Activated CD4-positive, alpha-beta T cell treated with anti-CD3 and anti-CD28 coated beads for 24 hours (primary cell): ENCODE measurements around the gene DCDC1.

ENCODE experiments used
- DNase-seq, 2 donors: peaks; one replicate each; pipeline ENCODE4 v3.0.0-alpha.2; 2020; ENCODE audit warnings: low read depth in 2 of 2

The DCDC1 gene

DNA sequence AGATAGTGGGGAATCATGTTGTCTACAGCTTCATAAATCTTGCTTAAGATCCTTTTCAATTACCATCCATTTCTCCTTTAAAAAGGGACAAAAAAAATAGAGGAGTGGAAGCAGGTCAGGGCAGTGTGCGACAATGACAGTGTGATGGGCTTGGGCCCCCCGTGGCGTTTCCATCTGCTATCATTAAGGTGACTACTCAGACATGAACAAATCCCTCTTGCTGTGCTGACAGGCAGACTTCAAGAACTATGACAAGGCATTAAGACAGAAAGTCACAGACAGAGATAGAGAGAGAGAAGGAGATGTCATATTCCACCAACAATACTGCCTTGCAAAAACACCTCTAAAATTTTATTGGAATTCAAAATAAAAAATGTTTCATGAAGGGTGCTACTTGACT lies 263.2 kb downstream of the DCDC1 start:
- DNase-seq, result no peak

DNA sequence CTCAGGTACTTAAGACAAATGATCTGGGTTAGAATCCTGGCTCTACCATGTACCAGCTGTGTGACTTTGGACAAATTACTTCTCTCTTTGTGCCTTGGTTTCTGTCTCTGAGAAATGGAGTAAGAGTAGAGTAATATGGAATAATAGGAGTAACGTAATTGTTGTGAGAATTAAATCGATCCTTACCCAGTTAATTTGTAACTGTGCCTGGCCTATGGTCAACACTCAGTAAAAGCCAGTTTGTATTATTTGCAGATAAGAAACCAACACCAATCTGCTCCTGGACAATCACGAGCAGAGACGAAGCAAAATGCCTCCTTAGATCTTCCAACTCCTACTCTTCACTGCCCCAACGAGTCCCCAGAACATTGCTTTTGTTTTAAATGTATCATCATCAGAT lies 266.7 kb downstream of the DCDC1 start:
- no peak for DNase-seq

DNA sequence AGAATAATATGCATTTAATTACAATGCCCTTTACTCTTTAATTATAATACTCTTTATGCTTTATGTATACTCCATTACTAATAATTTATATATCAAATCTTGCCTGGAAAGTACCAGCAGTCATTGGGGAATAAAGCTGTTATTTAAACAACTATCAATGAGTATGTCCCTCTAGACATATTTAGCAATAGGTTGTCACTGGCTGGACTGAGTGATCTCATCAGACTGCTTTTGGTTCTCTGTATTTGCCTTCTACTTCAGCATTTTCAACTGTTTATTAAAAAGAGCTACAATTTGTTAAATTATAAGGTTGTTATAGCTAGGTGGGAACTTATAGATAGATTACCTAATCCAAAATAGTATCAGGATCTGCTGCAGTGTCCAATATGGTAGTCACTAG lies 267.2 kb downstream of the DCDC1 start:
- no peak for DNase-seq

DNA sequence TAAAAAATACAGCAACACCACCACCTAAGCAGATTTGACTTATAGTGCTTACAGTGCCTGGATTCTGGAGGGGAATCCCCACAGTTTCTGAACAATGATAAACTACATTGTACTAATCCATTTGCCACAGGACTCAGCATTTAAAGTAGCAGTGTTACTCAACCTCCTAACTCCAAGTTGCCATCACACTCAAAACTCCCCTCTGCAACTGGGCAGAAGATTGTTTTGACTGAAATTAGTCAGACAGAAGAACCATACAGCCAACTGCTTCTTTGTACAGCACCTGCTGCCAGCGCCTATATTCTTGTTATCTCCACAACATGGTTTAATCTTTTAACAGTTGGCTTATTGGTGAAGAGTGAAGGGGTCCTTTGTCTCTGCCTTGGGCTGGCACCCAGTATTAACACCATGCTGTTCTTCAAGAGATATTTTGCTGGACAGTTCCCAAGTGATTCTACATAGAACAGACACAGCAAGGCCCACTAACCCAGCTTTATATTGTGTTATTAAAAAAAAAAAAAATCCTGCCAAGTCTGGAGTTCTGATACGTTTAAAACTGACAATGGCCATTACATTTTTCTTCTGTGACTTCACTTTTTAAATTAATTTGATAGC lies 273.2 kb downstream of the DCDC1 start:
- no peak for DNase-seq

DNA sequence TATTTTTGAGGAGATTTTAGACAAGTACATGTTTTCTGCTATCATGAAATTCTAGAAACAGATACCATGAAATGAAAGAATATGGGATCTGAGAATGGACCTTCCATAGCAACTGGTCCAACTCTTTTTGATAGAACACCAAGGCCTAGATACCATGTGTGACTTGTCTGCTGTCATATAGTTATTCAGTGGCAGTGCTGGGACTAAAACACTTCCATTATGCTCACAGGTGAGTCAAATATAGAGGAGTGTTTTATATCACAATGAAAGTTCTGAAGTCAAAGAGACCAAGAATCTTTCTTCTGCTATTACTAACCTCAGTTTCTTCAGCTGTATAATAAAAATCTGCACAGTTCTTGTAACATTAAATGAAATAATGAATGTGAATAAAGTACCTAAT lies 276.9 kb downstream of the DCDC1 start:
- DNase-seq, result no peak

DNA sequence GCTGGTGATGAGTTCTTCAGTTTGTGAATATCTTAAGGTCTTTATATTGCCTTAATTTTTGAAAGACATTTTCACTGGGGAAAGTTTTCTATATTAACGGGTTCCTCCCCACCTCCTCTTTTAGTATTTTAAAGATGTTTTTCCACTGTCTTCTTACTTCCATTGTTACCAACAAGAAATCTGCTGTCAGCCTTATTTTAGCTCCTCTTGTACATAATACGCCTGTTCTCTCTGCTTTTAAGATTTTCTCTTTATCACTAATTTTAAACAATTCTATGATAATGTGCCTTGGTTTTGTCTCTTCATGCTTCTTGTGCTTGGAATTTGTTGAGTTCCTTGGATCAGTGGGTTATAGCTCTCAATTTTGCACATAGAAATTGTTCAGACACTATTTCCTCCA lies 280.4 kb downstream of the DCDC1 start:
- no peak for DNase-seq

DNA sequence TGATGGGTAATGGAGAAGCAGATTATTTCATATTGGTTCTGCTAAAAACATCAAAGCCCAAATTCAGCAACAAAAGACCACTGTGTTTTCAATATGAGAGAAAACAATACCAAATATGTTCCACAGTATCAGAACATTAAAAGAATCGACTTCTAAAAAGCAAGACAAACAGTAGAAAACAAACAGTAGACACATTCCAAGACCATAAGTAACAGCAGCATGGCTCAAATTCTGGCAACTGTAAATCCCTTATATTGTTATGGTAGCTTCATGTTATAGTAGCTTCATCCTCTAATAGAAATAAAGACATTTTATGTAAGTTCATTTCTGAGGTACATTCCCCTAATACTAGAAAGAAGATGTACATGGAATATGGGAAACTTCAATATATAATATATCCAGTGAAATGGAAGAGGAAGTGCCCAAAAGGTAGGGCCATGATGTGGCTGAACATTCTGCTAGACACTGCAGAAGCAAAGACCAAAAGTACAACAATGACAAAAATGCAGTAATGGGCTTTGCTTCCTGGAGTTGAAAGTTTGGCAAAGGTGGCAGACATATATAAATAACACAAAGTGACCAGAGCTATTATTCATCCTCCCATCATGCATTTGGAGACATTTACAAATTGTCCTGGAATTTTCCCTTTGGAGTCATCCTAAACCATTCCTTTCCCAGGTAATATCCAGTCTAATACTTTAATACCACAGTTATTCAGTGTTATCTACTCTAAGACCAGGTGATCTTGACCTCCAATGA lies 299.9 kb downstream of the DCDC1 start:
- no peak for DNase-seq

DNA sequence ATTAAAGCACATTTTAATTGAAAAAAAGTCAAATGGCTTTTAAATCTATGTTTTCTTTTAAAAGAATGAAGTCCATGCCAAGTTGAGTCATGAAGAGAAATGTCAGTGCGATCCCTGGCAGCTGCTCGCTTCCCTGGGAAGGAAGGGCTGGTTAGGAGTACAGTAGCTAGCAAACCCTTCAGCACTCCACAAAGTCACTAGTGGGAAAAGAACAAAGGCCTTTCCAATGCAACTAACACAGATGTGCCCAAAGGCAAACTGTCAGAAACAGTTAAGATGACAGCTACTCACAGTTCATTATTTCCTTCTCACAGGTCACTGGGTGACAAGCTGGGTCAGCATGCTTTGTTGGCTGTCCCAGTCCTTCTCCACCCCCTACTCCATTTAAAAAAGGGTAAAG lies 308.7 kb downstream of the DCDC1 start:
- no peak for DNase-seq

DNA sequence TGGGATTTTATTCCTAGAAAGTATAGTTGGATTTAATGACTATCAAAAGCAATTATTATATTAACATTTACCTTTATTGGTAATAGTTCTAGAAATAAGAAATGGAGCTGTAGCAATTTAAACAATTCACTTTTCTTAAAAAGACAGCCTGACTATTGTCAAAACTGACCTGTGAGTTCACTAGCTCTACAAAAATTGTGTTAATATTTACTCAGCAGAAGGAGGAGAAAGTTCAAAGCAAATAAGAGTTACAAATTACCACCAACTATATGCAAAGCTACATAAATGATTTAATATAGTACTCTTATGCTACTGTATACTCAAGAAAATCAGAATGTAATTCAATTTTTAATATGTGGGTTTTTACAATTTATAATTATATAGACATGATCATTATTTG lies 310.0 kb downstream of the DCDC1 start:
- no peak for DNase-seq

DNA sequence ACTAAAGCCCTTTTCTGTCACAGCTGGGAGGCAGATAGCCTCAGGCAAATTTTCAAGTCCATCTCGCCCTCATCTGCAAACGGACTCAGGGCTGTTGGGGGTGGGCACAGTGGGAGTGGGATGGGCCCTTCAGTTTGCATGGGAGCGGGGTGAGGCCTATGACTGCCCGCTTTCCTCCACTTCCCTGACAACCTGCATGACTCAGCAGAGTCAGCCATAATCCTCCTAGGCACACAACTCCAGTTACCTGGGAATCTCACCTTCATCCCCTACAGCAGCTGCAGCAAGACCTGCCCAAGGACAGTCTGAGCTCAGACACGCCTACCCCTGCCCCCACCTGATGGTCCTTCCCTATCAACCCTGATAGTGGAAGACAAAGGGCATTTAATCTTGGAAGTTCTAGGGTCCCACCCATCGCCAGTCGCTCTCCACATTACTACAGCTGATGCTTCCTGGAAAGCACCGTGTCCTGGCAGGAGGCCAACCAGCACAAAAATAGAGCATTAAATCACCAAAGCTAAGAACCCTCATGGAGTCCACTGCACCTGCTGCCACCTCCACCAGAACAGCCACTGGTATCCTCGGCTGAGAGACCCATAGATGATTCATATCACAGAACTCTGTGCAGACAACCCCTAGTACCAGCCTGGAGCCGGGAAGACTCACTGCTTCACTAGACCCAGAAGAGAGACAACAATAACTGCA lies 319.3 kb downstream of the DCDC1 start:
- DNase-seq, result no peak

DNA sequence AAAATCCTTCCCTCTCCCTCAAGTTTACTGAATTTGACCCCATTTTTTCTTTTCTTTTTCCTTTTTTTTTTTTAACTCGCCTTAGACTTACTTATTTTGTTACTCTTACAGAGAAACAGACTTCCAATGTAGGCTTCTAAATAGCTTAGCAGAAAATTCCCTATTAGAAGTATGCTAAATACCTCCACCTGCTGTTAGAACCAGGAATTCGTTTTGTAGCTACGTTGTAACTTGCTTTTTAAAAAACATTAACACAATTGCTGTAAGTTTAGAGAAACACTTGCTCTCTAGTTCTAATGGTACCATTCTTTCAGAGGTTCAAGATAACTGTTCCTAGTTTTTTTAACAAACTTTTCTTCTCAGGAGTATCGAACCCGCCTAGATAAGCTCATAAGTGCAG lies 324.2 kb downstream of the DCDC1 start:
- DNase-seq, result no peak

DNA sequence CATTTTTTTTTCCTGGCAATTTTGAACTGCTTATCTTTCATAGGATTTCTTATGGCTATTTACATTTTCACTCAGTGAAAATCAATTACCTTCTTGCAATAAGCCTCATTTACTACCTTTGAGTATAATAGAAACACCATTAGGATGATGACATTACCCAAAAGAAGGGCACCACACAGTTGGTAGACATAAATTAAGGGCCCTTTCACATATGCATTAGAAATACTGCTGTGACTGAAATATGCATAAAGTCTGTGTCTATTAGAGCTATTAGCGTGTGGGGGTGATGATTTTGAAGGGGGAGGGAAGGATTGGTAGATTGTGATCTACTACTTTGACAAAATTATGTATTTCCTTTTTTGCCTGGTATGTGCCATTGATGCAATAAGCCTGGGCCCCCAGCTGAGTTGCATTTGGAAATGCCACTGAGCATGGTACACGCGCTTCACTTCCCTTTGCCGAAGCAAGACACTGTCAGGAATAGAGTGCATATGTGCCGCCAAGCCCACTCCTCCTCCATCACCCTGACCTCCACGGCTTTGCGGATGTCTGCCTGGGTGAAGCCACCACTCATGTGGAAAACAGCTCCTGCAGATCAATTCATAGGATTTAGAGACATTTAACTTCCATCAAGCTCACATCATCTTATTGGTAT lies 339.3 kb downstream of the DCDC1 start:
- DNase-seq, result no peak

DNA sequence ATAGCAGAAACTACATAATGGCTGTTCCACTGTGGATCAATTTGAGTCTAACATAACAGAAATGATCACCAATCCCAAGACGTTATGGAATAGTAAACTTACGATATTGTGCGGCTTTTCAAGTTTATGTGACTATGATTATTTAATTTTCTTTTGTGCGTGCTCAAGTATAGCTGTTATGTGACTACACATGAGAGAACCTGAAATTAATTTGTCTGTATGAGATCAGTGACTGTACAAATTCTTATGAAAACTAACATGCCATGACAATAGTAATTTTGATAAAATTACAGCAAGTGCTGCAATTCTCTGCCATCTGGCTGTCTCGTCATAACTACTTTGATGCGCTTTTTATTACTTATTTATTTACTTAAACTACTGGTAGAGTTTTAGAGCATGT lies 343.2 kb downstream of the DCDC1 start:
- DNase-seq, result no peak

DNA sequence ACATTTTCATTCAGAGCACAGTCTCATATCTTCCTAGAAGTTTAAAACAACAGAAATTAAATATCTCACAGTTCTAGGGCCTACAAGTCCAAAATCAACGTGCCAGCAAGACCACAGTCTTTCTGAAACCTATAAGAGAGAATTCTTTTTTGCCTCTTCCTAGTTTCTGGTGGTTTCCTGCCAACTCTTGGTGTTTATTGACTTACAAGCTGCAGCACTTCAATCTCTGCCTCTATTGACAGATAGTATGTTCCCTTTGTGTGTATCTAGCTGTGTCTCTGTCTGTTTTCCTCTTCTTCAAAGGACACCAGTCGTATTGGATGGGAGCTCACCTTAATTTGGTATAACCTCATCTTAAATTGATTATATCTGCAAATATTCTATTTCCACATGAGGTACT lies 347.5 kb downstream of the DCDC1 start:
- no peak for DNase-seq

DNA sequence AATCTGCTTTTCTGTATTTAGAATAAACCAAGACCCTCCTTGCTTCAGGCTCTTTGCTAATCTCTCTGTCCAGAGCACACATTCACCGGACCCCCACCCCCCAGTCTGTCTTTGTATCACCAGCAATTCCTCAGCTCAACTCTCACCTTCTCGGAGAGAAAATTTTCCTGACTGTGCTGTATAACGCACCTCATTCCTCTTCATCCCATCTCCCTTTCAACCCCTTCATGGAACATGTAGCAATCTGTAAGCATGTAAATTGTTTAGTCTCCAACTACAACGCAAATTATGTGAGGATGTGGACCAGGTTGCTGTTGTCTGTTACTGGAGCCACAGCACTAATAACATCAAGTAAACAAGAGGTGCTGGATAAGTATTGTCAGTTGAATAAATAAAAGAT lies 349.8 kb downstream of the DCDC1 start:
- no peak for DNase-seq

DNA sequence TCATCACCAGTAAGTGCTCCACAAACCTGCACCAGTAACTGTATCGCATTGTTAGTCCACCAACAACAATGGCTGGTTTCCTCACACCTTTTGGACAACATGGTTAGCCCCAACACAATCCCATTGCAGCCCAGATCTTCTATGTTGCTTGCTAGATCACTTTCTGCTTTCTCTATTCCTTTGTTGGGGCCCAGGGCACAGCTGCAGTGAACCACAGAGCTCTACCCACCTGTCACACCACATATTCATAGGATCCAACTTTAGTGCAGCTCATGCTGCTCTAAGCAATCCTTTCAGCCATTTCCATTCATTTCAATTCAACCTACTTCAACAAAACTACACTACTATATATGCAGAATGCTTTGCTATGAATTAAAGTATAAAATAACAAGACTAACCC lies 364.3 kb downstream of the DCDC1 start:
- no peak for DNase-seq

DNA sequence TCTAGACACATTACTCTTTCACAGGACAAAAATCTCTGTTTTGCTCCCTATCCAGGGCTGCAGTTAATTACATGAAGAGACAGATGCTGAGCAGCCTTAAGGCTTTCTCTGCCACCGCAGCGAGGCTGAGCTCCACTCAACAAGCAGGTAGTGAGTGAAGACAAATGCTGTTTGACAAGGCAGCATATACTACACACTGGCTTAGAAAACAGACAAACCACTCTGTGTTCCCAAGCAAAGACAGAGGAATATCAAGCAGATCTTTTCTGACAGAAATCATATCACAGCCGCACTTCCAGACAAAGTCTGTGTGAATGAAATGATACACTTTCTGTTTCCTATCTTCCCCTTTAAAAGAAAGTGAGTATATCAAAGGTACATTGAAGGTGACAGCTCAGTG lies 368.1 kb downstream of the DCDC1 start:
- DNase-seq, result no peak

DNA sequence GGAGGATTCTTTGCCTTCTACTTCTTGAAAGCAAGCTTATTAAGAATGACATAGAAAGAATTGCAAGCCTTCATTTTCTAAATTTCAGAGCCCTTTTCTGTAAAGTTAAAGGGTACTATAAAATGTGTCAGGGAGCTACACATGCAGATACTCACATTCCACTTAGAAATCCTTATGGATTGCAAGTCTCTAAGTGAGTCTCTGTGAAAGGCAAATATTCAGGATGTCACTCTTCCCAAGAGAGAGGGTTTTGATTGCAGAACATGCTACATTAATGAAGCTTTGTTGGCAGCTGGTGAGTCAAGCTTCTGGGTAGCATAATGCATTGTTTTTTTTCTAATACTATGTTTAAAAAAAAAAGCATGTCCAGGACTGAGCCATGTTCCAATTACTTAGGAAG lies 369.2 kb downstream of the DCDC1 start:
- no peak for DNase-seq

DNA sequence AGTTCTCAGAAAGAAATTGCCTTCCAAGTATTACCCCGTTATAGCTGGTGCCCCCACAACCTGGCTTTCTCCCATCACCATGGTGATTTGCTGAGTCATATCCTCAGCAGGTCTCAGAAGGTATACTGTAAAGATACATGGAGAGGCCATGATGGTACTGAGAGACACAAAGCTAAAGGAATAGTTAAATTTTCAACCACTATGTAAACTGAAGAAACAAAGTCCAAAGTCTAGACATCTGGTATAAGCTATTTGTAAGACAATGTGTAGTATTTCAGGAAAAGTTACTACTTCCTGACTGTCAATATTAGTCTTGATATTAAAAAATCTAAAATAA lies 377.1 kb downstream of the DCDC1 start:
- DNase-seq, result no peak

DNA sequence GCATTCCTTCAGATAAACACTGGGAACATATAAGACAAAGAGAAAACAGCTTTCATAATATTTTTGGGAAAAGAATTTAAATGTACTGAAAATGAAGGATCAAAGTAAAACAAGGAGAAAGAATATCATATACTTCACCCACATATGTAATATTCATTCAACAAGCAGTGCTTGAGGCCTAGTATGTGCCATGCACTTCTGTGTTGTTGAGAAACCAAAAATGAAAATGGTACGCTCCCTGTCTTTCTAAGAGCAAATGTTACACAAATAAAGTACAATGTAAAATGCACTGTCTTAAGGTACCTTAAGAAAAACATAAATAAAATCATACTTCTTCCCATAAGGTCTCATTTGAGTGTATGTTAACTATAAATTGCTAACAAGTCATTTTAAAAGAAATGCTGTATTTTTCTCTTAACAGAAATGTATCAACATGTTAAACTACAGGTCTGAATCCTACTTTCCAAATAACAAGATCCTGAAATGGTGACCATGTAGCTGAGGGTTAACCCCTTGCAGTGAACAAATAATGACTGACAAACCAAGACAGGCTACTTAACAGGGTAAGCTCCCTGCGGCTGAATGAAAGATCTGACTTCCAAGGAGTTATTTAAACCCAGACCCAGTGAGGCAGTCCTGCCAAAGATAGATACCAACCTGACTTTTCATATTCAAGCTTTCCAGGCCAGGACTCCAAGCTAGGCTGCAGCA lies 377.6 kb downstream of the DCDC1 start:
- no peak for DNase-seq

DNA sequence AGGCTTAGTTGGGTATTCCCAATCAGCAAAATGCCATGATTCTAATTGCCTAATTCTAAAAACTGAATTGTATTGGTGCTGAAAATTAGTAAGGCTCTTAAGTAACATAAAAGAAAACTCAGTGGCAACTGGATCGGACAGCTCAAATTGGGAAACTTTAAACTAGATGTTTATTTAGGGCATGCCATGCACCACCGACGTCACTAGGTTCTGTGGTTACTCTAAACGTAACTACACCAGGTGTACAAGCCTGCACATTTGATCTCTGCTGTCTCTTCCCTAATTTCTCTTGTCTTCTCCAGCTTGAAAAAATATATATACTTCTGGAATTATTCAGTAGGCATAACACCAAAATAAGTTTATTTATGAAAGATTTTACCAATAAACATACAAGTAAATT lies 378.2 kb downstream of the DCDC1 start:
- no peak for DNase-seq

DNA sequence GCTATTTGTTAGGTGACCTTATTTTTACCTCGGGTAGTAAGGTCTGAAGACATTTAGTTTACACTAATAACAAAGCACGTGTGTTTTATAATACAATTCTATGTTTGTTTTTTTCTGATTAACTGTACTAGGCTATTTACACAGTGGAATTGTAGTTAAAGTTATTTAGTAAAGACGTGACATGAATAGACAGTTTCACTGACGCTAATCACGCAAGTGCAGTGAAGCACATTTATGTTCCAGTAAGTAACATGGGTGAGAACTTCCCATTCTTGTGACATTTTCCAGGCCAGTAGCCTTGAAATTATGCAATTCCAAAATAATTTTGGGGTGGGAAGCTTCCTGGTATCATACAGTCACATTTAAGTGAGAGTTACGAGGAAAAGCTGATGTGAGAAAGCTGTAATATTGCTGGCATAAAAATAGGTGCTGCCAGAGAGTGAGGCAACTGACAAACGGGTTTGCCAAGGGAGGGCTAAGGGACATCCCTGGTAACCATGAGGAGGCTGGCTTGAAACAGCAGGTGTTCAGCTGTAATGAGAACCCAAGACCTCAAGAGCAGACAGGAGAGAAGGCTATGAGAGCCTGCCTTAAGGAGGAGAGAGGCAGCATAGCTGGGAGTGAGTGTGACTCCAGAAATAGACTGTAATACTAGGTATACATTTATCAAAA lies 378.8 kb downstream of the DCDC1 start:
- no peak for DNase-seq
